H9 (cell line): ENCODE measurements around the gene RRP1B. TPM values are rescaled to one million over a fixed set of nuclear protein-coding genes. Genes with fewer than 3 reads are reported as not detected.

Experiments used
- DNase-seq: peaks from one replicate; pipeline ENCODE4 v3.0.0-alpha.2; 2017
- H2AFZ ChIP-seq: one replicate; pipeline ENCODE4 v1.6.1; 2013; ENCODE audit warnings: mild to moderate bottlenecking, low read length, control low read depth, moderate library complexity
- H2AK5ac ChIP-seq: 2 replicates; pipeline ENCODE4 v1.6.1; 2013; ENCODE audit warnings: low read length, control low read depth, mixed read lengths; ENCODE audit not compliant: insufficient read length
- H2BK120ac ChIP-seq: one replicate; pipeline ENCODE4 v1.6.1; 2013; ENCODE audit warnings: low read depth, mild to moderate bottlenecking, low read length, control low read depth, inconsistent platforms; ENCODE audit not compliant: poor library complexity, severe bottlenecking
- H2BK12ac ChIP-seq: 2 replicates; pipeline ENCODE4 v1.6.1; 2013; ENCODE audit warnings: low read length, control low read depth, mixed read lengths, low read depth; ENCODE audit not compliant: insufficient read length
- H2BK15ac ChIP-seq: 2 replicates; pipeline ENCODE4 v1.6.1; 2013; ENCODE audit warnings: low read depth, low read length, control low read depth
- H2BK20ac ChIP-seq: one replicate; pipeline ENCODE4 v1.6.1; 2013; ENCODE audit warnings: low read depth, mild to moderate bottlenecking, low read length, control low read depth, inconsistent platforms; ENCODE audit not compliant: poor library complexity, severe bottlenecking
- H2BK5ac ChIP-seq: 2 replicates; pipeline ENCODE4 v1.6.1; 2013; ENCODE audit warnings: low read length, control low read depth, mixed read lengths; ENCODE audit not compliant: insufficient read length
- H3K14ac ChIP-seq: 2 replicates; pipeline ENCODE4 v1.6.1; 2013; ENCODE audit warnings: low read length, control low read depth; ENCODE audit not compliant: insufficient read depth
- H3K18ac ChIP-seq: 2 replicates; pipeline ENCODE4 v1.6.1; 2013; ENCODE audit warnings: low read depth, mild to moderate bottlenecking, mixed read lengths, low read length, control low read depth; ENCODE audit not compliant: insufficient read length
- H3K23ac ChIP-seq: 2 replicates; pipeline ENCODE4 v1.6.1; 2013; ENCODE audit warnings: low read length, control low read depth, mixed read lengths, low read depth; ENCODE audit not compliant: insufficient read length
- H3K23me2 ChIP-seq: 2 replicates; pipeline ENCODE4 v1.6.1; 2013; ENCODE audit warnings: low read depth, mild to moderate bottlenecking, mixed read lengths, low read length, control low read depth; ENCODE audit not compliant: insufficient read length, poor library complexity, severe bottlenecking
- H3K27ac ChIP-seq: 2 replicates; pipeline ENCODE4 v1.5.1; 2013; ENCODE audit warnings: low read length, control low read depth, mixed read lengths, low read depth; ENCODE audit not compliant: insufficient read length
- H3K27me3 ChIP-seq: 2 replicates; pipeline ENCODE4 v1.6.1; 2013; ENCODE audit warnings: low read length, control low read depth, inconsistent platforms; ENCODE audit not compliant: insufficient read depth
- H3K4ac ChIP-seq: 2 replicates; pipeline ENCODE4 v1.6.1; 2013; ENCODE audit warnings: low read depth, mild to moderate bottlenecking, control low read depth, inconsistent platforms, low read length, moderate library complexity
- H3K4me1 ChIP-seq: 2 replicates; pipeline ENCODE4 v1.6.1; 2013; ENCODE audit warnings: low read length, control low read depth, inconsistent platforms; ENCODE audit not compliant: insufficient read depth
- H3K4me2 ChIP-seq: 2 replicates; pipeline ENCODE4 v1.6.1; 2013; ENCODE audit warnings: low read length, control low read depth, mixed read lengths; ENCODE audit not compliant: insufficient read length, insufficient read depth
- H3K56ac ChIP-seq: 2 replicates; pipeline ENCODE4 v1.6.1; 2013; ENCODE audit warnings: low read depth, mild to moderate bottlenecking, mixed read lengths, low read length, control low read depth; ENCODE audit not compliant: insufficient read length
- H3K79me1 ChIP-seq: 2 replicates; pipeline ENCODE4 v1.6.1; 2013; ENCODE audit warnings: low read depth, mild to moderate bottlenecking, moderate library complexity, low read length, control low read depth, inconsistent platforms; ENCODE audit not compliant: insufficient read depth, poor library complexity, severe bottlenecking
- H3K79me2 ChIP-seq: 2 replicates; pipeline ENCODE4 v1.6.1; 2013; ENCODE audit warnings: low read length, control low read depth, inconsistent platforms; ENCODE audit not compliant: insufficient read depth
- H3K9ac ChIP-seq: 2 replicates; pipeline ENCODE4 v1.6.1; 2013; ENCODE audit warnings: low read length, control low read depth, mixed read lengths; ENCODE audit not compliant: insufficient read length; ENCODE audit errors: extremely low read depth
- H3K9me3 ChIP-seq: one replicate; pipeline ENCODE4 v1.6.1; 2013; ENCODE audit warnings: low read depth, low read length, inconsistent platforms; ENCODE audit not compliant: control insufficient read depth
- H3T11ph ChIP-seq: one replicate; pipeline ENCODE4 v1.6.1; 2013; ENCODE audit warnings: mild to moderate bottlenecking, low read length, control low read depth, inconsistent platforms
- H4K20me1 ChIP-seq: one replicate; pipeline ENCODE4 v1.6.1; 2013; ENCODE audit not compliant: control insufficient read depth, insufficient read length, insufficient read depth
- H4K5ac ChIP-seq: 2 replicates; pipeline ENCODE4 v1.6.1; 2013; ENCODE audit warnings: low read depth, mild to moderate bottlenecking, mixed read lengths, low read length, control low read depth; ENCODE audit not compliant: insufficient read length
- H4K8ac ChIP-seq: replicated peaks from 2 replicates; pipeline ENCODE4 v1.6.1; 2013; ENCODE audit warnings: low read length, control low read depth, mixed read lengths, low read depth; ENCODE audit not compliant: insufficient read length
- H4K91ac ChIP-seq: 2 replicates; pipeline ENCODE4 v1.6.1; 2013; ENCODE audit warnings: low read depth, mild to moderate bottlenecking, moderate library complexity, mixed read lengths, low read length, control low read depth; ENCODE audit not compliant: insufficient read length
- H3K27ac Mint-ChIP-seq, 3 experiments: 2 replicates in 2 of 3; 3 replicates in 1 of 3; pipeline ENCODE4 v1.8.0; 2020 to 2021; ENCODE audit warnings: mixed read lengths in 3 of 3, mild to moderate bottlenecking in 1 of 3, moderate library complexity in 1 of 3
- H3K27me3 Mint-ChIP-seq: 2 replicates; pipeline ENCODE4 v1.8.0; 2021; ENCODE audit warnings: low read depth, mild to moderate bottlenecking, moderate library complexity, mixed read lengths
- H3K36me3 Mint-ChIP-seq, 3 experiments: 2 replicates in 2 of 3; 3 replicates in 1 of 3; pipeline ENCODE4 v1.8.0; 2020 to 2021; ENCODE audit warnings: low read depth in 3 of 3, mixed read lengths in 3 of 3; ENCODE audit not compliant: insufficient read depth in 1 of 3
- H3K4me1 Mint-ChIP-seq, 2 experiments: 2 replicates each; pipeline ENCODE4 v1.8.0; 2020; ENCODE audit warnings: mixed read lengths in 2 of 2
- H3K4me3 Mint-ChIP-seq, 2 experiments: 2 replicates in 1 of 2; 3 replicates in 1 of 2; pipeline ENCODE4 v1.8.0; 2020 to 2021; ENCODE audit warnings: mild to moderate bottlenecking in 2 of 2, mixed read lengths in 2 of 2, moderate library complexity in 1 of 2
- H3K9me3 Mint-ChIP-seq, 2 experiments: 2 replicates in 1 of 2; 3 replicates in 1 of 2; pipeline ENCODE4 v1.8.0; 2020; ENCODE audit warnings: mild to moderate bottlenecking in 2 of 2, mixed read lengths in 2 of 2, moderate library complexity in 1 of 2
- CTCF ChIP-seq: fragments of 200-600 bp; sonication (generic); conservative IDR thresholded peaks from 3 replicates; pipeline ENCODE4 v1.8.0; 2021; ENCODE audit warnings: antibody characterized with exemption, mild to moderate bottlenecking
- WGBS: extraction: QIAGEN DNeasy Blood & Tissue Kit; methylation state at CpG from one replicate; pipeline ENCODE4 v1.1.7; 2013; ENCODE audit warnings: missing lambda C conversion rate, low lambda C conversion rate, mixed read lengths; ENCODE audit not compliant: insufficient read length; ENCODE audit errors: extremely low coverage; 5-methylcytosine and 5-hydroxymethylcytosine counted together
- total RNA-seq: library from RNA; stranded (reverse); gene quantifications from 2 replicates; pipeline ENCODE4 v1.2.1, GENCODE V29; 2021

The RRP1B gene
- total RNA-seq, 1 experiment from 2014 or later, result 96.6 TPM

- Histone ChIP-seq H3T11ph (no peak overlapping the region), H2AK5ac (no peak overlapping the region), H4K91ac (no peak overlapping the region), H3K27ac (no peak overlapping the region), H4K20me1 (no peaks in the 10 kb centered on the region), H3K4ac (no peak overlapping the region), H2BK20ac (no peak overlapping the region), H3K23ac (no peak overlapping the region), H3K79me2 (no peaks in the 10 kb centered on the region), H3K4me1 (no peaks in the 10 kb centered on the region), H3K4me2 (no peak overlapping the region), H2BK5ac (no peak overlapping the region), H4K8ac (no peak overlapping the region), H3K23me2 (no peaks in the 10 kb centered on the region), H3K9me3 (no peaks in the 10 kb centered on the region), H2BK15ac (no peak overlapping the region), H2BK120ac (no peak overlapping the region), H4K5ac (no peak overlapping the region), H3K14ac (no peak overlapping the region), H2BK12ac (no peak overlapping the region), H3K9ac (no peak overlapping the region), H3K56ac (no peak overlapping the region), H3K79me1 (no peaks in the 10 kb centered on the region), H3K27me3 (no peaks in the 10 kb centered on the region), H3K18ac (no peak overlapping the region), H2AFZ (no peak overlapping the region)
- peak overlapping the region in 1 of 3 experiments; percentile 44; a peak in 1 of 7 replicates for H3K27ac Mint-ChIP-seq
- no peaks in the 10 kb centered on the region for H3K27me3 Mint-ChIP-seq
- no peaks in the 10 kb centered on the region for H3K9me3 Mint-ChIP-seq
- DNase-seq, result no peak
- WGBS, result no CpG with 5 or more reads among the region's 27 CpGs
- peaks cover 47 to 94% (median 88%) of the 10 kb centered on the region in 3 experiments; a peak in 6 of 7 replicates for H3K36me3 Mint-ChIP-seq
- no peak for TF ChIP-seq CTCF
- no peak overlapping the region for H3K4me3 Mint-ChIP-seq
- H3K4me1 Mint-ChIP-seq, result no peaks in the 10 kb centered on the region
Measured at GRCh38 chr21:43687566-43688399, 28.4 kb downstream of the RRP1B start.
